AG04449 (cell line): ENCODE measurements around the gene AHI1.

Experiments
- CTCF ChIA-PET: fragments of 350-600 bp; formaldehyde crosslinking; extraction: SDS; loops from one replicate; lab custom pipeline; 2021; ENCODE audit warnings: antibody characterized with exemption; lab: Yijun Ruan, JAX
- POLR2A ChIA-PET: fragments of 400-600, 350-600 bp; formaldehyde crosslinking; extraction: SDS; loops from one replicate; lab custom pipeline; 2020; ENCODE audit warnings: antibody characterized with exemption, inconsistent platforms; lab: Yijun Ruan, JAX
- DNase-seq: peaks from one replicate; pipeline ENCODE4 v3.0.0-alpha.2; 2010; ENCODE audit warnings: low read depth, low spot score
- H3K4me3 ChIP-seq: 2 replicates; pipeline ENCODE4 v1.5.1; 2011; ENCODE audit warnings: low read depth, mild to moderate bottlenecking, control low read depth, low read length
- CTCF ChIP-seq: IDR thresholded peaks from one replicate; pipeline ENCODE4 v1.5.1; 2011; ENCODE audit warnings: mild to moderate bottlenecking, moderate library complexity, low read length, control low read depth, inconsistent platforms; ENCODE audit not compliant: insufficient read depth; ENCODE audit errors: missing control alignments

The AHI1 gene

GRCh38 chr6:135451617-135452190 lies 45.8 kb downstream of the AHI1 start:
- no peak for DNase-seq
- no peak overlapping the region for H3K4me3 ChIP-seq
- POLR2A ChIA-PET = no interaction called here
- CTCF ChIA-PET = interaction anchor here (0.8 to 5.3 kb wide), 18 partner anchors 10 to 866 kb away, joined by 3 to 42 read pairs (median 4); partner anchors contain the start of gene AHI1
- peak; percentile 14 for TF ChIP-seq CTCF

- CTCF ChIA-PET = interaction anchor here (1.3 to 5.3 kb wide), 7 partner anchors 11 to 869 kb away, joined by 4 to 42 read pairs (median 6); no protein-coding TSS in a partner anchor
- POLR2A ChIA-PET = no interaction called here
- DNase-seq = no peak
- no peak for TF ChIP-seq CTCF
- no peak overlapping the region for H3K4me3 ChIP-seq
These were observed 48.3 kb downstream of the AHI1 start for GRCh38 chr6:135449246-135449645.

GRCh38 chr6:135440087-135440792 lies 57.3 kb downstream of the AHI1 start:
- POLR2A ChIA-PET = no interaction called here
- CTCF ChIA-PET = interaction anchor here (0.6 to 3.8 kb wide), 8 partner anchors 8 to 1283 kb away, joined by 3 to 31 read pairs (median 4); no protein-coding TSS in a partner anchor
- H3K4me3 ChIP-seq = no peak overlapping the region
- no peak for DNase-seq
- no peak for TF ChIP-seq CTCF

GRCh38 chr6:135439549-135439948 lies 58.0 kb downstream of the AHI1 start:
- ChIA-PET POLR2A (no interaction called here), CTCF (interaction anchor here (0.6 to 3.8 kb wide), 9 partner anchors 9 to 484 kb away, joined by 3 to 31 read pairs (median 3); no protein-coding TSS in a partner anchor)
- no peak overlapping the region for H3K4me3 ChIP-seq
- DNase-seq = no peak
- no peak for TF ChIP-seq CTCF

- no peak overlapping the region for H3K4me3 ChIP-seq
- POLR2A ChIA-PET = no interaction called here
- CTCF ChIA-PET = interaction anchor here (1.0 to 3.8 kb wide), 7 partner anchors 9 to 483 kb away, joined by 3 to 31 read pairs (median 4); no protein-coding TSS in a partner anchor
- peak; percentile 17 for TF ChIP-seq CTCF
- DNase-seq = no peak
These were observed 58.5 kb downstream of the AHI1 start for GRCh38 chr6:135438907-135439535.

- no peak for TF ChIP-seq CTCF
- H3K4me3 ChIP-seq = no peak overlapping the region
- POLR2A ChIA-PET = no interaction called here
- CTCF ChIA-PET = interaction anchor here (2.5 to 2.6 kb wide), 2 partner anchors 12 to 291 kb away, joined by 12 to 15 read pairs; no protein-coding TSS in a partner anchor
- no peak for DNase-seq
These were observed 62.5 kb downstream of the AHI1 start for GRCh38 chr6:135434991-135435390.
